ENCODE measurements around the gene CXCR6.
A peak's percentile ranks its signal among the peaks of the same experiment; 100 is the strongest.

CXCR6 gene

GRCh38 chr3:45972534-45973402 lies 29.5 kb downstream of the CXCR6 start:
- DNase-seq: no peak

GRCh38 chr3:45974686-45975085 lies 31.4 kb downstream of the CXCR6 start:
- DNase-seq: peak in 1 of 2 experiments; percentile 65

GRCh38 chr3:45975686-45976085 lies 32.4 kb downstream of the CXCR6 start:
- no peak for DNase-seq

- DNase-seq: no peak
Observed at GRCh38 chr3:45976191-45977091, 33.2 kb downstream of the CXCR6 start.

- no peak for DNase-seq
Observed at GRCh38 chr3:45978006-45978761, 34.9 kb downstream of the CXCR6 start.

- DNase-seq: no peak
Observed at GRCh38 chr3:45979378-45979777, 36.1 kb downstream of the CXCR6 start.

- no peak for DNase-seq
Observed at GRCh38 chr3:45980229-45980813, 37.1 kb downstream of the CXCR6 start.

GRCh38 chr3:45980819-45981218 lies 37.6 kb downstream of the CXCR6 start:
- no peak for DNase-seq

GRCh38 chr3:45981346-45982074 lies 38.2 kb downstream of the CXCR6 start:
- DNase-seq: no peak

- DNase-seq: no peak
Observed at GRCh38 chr3:45983770-45984169, 40.5 kb downstream of the CXCR6 start.

- DNase-seq: no peak
Observed at GRCh38 chr3:45984331-45985312, 41.4 kb downstream of the CXCR6 start.

GRCh38 chr3:45985532-45986302 lies 42.5 kb downstream of the CXCR6 start:
- DNase-seq: no peak

GRCh38 chr3:45986303-45986982 lies 43.2 kb downstream of the CXCR6 start:
- DNase-seq: no peak

GRCh38 chr3:45987368-45988291 lies 44.4 kb downstream of the CXCR6 start:
- DNase-seq: no peak

GRCh38 chr3:45988362-45988761 lies 45.1 kb downstream of the CXCR6 start:
- DNase-seq: no peak

GRCh38 chr3:45988804-45989203 lies 45.5 kb downstream of the CXCR6 start:
- no peak for DNase-seq

- DNase-seq: no peak
Observed at GRCh38 chr3:45990181-45990580, 46.9 kb downstream of the CXCR6 start.

GRCh38 chr3:45991341-45991740 lies 48.1 kb downstream of the CXCR6 start:
- DNase-seq: no peak
